Stimulated activated naive CD8-positive, alpha-beta T cell treated with anti-CD3 and anti-CD28 coated beads, Interleukin-15, Interleukin-2, amounts not matched to agents 100 U/mL and 50 U/mL, for 24 hours (primary cell): ENCODE measurements around the gene PCDHGC4.

Source experiments
- ATAC-seq: fragments of 150-1000 bp; cut with Tn5 transposase; one replicate; pipeline ENCODE4 v1.10.0; 2021
- DNase-seq: peaks from one replicate; pipeline ENCODE4 v3.0.0; 2021

The PCDHGC4 gene

DNA sequence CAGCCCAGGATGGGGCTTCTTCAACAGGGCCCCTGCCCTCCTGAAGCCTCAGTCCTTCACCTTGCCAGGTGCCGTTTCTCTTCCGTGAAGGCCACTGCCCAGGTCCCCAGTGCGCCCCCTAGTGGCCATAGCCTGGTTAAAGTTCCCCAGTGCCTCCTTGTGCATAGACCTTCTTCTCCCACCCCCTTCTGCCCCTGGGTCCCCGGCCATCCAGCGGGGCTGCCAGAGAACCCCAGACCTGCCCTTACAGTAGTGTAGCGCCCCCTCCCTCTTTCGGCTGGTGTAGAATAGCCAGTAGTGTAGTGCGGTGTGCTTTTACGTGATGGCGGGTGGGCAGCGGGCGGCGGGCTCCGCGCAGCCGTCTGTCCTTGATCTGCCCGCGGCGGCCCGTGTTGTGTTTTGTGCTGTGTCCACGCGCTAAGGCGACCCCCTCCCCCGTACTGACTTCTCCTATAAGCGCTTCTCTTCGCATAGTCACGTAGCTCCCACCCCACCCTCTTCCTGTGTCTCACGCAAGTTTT is 27.6 kb downstream of the PCDHGC4 start:
- peak; percentile 14 for ATAC-seq
- DNase-seq = peak; percentile 92

- peak; percentile 52 for DNase-seq
- ATAC-seq = peak; percentile 22
These were observed 28.2 kb downstream of the PCDHGC4 start for GRCh38 chr5:141512911-141513626.

DNA sequence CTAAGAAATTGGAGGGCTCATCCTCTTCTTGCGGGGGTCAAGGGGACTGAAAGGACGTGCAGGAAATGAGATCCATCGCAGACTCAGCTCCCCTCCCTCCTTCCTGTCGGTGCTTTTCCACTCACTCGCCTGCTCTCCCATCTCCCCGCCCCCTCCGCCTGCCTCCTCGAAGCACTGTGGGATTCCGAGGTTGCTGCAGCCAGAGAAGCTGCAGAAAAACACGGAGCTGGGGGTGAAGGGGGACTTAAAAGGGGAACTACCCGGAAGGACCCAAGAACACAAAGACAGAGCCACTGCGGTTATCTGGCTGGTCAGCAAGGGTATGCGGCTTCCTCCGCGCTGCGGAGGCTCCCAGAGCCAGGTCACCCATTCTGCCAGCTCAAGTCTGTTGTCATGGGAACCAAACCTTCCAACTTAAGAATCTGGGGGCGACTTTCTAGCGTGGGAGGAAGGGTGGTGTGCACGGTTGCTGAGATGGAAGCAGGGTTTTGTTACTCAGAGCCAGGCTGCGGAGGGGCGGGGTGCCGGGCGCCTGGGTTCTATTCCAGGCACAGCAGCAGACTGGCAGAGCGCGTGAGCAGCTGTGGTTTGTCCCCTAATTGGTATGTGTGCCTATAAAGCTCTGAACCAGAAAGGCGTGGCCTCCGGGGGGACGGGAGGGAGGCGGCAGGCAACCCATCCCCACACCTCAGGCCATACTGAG is 28.9 kb downstream of the PCDHGC4 start:
- ATAC-seq (peak; percentile 69), DNase-seq (peak; percentile 77)

GRCh38 chr5:141514330-141515133 is 29.7 kb downstream of the PCDHGC4 start:
- peak; percentile 29 for ATAC-seq
- DNase-seq = peak; percentile 31

DNA sequence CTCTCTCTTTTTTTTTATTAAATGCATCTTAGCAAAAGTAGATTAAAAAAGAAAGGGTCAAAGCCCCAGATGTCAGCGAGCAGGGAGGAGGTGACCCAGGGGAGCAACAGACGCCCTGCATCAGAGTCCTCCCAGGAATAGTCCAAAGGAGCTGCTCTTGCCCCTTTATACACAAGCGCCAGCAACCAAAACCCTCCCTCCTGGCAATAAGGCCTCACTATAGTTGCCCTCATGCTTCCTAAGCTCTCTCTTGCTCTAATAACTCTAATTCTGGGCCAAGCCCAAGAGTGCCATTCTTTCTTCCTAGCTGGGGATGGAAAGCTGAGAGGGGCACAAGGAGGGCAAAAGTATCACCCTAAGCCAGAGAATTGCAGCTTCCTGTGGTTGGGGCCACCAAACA is 30.3 kb downstream of the PCDHGC4 start:
- DNase-seq (no peak), ATAC-seq (no peak)

GRCh38 chr5:141515946-141516671 is 31.3 kb downstream of the PCDHGC4 start:
- no peak for DNase-seq
- ATAC-seq = no peak

DNA sequence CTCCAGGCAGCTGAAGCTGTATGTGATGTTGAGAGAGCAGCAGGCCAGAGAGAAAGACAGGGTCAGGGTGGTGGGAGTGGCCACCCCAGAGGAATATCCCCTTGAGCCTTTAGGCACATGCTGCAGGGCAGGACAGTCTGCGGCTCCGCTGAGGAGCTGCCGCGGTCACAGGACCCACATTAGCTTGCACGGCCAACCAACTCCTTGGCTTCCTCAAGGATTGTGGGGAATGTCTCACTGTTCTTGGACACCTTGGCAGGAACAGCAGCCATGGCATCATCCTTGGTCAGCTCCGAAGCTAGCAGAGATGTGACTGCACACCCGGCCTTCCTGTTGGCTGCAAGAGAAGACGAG is 31.8 kb downstream of the PCDHGC4 start:
- ATAC-seq (no peak), DNase-seq (no peak)

DNA sequence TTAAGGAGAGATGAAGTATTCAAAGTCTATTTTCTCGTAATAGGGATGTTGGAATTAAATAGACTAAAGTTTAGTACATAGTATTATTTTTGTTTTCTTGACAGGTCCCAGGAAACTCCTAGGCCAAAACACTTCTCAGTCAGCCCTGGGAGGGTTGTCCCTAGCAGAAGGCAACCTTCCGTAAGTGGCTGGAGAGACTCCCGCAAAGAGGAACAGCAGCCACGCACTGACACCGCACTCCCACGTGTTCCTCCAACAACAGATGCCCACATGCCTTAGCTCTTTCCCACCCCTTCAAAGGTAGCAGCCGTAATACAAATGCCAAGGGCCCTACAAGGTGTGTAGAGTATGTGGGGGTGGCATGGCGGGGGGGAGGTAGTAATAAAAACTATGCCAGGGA is 32.5 kb downstream of the PCDHGC4 start:
- ATAC-seq (no peak), DNase-seq (no peak)

DNA sequence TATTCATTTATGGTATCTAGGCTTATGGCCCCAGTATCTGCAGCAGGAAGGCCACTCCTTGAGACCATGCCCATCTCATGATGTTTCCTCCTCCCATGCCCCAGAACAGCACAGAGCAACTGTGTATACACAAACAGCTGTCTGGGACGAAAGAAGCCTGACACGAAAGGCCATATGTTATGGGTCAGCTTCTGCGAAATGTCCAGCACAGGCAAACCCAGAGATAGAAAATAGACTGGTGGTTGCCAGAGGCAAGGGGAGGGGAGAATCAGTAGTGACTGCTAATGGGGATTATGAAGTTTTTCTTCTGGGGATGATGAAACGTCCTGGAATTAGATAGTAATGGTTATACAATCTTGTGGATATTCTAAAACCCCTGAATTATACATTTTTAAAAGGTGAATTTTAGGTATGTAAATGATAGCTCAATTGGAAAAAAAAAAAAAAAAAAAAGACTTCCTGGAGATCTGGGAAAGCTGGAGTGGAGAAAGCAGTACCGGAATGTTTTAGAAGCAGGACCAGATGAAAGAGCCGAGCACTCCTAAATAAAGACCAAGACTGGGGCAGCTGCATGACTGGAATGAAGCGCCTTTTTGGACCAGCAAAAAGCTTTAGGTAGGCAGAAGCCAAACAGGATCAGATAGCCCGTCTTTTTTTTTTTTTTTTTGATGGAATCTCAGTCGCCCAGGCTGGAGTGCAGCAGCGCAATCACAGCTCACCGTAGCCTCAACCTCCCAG is 33.2 kb downstream of the PCDHGC4 start:
- no peak for ATAC-seq
- DNase-seq = no peak

- DNase-seq (no peak), ATAC-seq (no peak)
These were observed 33.8 kb downstream of the PCDHGC4 start for GRCh38 chr5:141518618-141519015.

GRCh38 chr5:141519605-141520565 is 35.1 kb downstream of the PCDHGC4 start:
- DNase-seq = no peak
- ATAC-seq = no peak

DNA sequence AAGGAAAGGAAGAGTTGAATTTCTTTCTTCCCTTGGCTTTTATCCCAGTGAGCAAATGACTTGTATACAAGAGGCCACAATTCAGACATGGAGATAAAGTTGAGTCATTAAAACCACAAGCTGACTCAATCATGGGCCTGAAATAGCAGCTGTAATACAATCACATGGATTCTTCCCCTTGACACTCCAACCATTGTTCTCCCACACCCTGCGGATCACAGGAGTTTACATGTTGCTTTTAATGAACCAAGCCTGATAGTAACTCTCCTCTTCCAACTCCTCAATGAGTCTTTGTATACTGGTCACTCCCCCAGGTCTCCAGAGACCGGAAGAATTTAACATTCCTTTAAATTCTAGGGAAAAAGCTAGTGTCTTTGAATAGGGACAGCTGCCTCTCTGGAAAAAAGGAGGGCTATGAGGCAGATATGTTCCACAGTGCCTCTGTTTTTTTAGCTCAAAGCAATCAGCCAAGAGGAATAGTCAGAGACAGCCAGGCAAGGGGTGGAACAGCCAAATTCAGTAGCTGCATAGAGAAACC is 36.5 kb downstream of the PCDHGC4 start:
- no peak for DNase-seq
- ATAC-seq = peak; percentile 75

GRCh38 chr5:141522301-141522700 is 37.5 kb downstream of the PCDHGC4 start:
- no peak for ATAC-seq
- DNase-seq = no peak

DNA sequence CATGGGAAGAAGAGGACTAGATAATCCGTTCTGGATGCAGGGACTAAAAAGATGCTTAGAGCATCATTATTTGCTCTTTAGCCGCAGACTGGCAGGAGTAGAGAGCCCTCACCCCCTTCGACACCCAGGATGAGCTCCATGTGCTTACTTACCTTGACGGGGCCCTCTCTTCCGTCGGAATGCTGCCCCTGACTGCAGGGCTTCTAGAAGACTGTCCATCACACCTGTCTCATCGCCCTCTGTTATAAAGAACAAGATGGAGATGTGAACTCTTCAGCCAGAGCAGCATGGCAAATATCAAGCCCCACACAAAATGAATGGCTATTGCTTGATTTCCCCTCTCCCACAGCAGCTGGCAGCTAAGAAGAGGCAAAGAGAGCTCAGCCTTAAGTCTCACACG is 39.2 kb downstream of the PCDHGC4 start:
- DNase-seq = no peak
- no peak for ATAC-seq

- DNase-seq (peak; percentile 59), ATAC-seq (peak; percentile 70)
These were observed 40.1 kb downstream of the PCDHGC4 start for GRCh38 chr5:141524604-141525597.

GRCh38 chr5:141525653-141526052 is 40.8 kb downstream of the PCDHGC4 start:
- no peak for DNase-seq
- no peak for ATAC-seq

DNA sequence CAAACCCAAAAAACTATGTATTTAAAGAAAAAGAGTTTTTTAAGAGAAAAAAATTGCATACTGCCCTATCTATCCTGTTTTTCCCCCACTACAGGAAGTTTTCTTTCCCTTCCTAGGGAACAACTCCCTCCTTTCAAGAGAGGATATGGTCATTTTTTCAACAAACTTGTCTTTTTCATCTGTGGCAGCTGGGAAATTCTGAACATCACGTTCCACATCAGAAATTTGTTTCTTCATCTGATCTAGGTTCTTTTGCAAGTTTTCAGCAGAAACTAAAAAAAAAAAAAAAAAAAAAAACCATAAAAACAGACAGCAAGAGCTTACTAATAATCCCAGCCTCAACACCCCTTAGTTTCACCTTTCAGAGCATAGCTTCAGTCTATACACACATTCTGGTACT is 42.6 kb downstream of the PCDHGC4 start:
- ATAC-seq = no peak
- DNase-seq = no peak

DNA sequence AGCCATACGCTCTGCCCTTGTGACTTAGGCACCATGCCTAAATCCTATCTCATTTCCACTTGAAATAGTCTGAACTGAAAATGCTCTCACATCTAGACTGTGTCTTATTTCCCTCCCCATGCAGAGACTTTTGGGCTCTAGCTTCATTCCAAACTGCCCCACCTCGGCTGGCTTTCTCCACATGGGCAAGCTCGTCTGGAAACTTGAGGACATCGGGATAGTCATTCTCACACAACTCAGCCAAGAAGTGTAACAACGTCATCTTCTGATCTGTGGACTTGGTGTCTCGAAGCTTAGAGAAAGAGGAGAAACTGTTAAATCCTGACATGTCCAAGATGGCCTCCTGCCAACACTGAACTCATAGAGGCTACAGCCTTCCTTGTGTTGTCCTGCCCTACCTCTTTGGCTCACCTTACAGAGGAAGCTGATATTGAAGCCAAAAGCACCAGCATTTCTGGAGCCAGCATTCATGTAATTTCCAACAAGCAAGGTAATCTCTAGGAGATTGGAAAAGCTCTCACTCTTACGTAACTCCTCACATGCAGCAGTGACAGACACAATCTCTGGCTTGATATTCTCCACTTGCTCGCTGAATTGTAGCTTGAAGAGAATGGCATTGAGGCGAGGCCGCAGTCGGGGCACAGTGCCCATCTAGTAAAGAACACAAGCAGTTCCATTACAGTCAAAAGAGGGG is 43.6 kb downstream of the PCDHGC4 start:
- ATAC-seq (no peak), DNase-seq (no peak)
